ENCODE measurements around the gene CACNA1G.

DNA sequence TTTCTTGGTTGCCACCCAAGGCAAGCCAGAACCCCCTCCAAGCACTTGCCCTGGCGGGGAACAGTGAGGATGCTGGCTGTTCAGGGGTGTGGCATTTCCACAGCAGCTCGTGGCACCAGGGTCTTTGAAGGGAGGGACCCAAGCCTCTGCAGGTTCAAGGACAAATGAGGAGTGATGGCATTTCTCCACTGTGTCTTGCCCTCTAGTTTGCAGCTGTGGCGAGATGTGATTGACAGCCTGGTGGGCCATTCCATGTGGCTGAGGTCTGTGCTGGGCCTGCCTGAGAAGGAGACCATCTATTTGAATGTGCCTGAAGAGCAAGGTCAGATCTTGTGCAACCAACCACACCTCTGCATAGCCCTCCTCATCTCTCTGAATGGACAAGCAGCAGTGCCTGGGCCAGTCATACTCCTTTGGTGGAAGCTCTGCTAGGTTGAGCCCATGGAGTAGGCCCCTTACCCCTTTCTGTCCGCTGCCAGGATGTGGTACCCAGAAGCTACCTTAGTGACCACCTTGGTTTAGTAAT is 32.5 kb upstream of the CACNA1G start:
- TF ChIP-seq TAF1 (conservative IDR thresholded peaks at IDR 0.05): no peak
- TF ChIP-seq, protein P1, sequence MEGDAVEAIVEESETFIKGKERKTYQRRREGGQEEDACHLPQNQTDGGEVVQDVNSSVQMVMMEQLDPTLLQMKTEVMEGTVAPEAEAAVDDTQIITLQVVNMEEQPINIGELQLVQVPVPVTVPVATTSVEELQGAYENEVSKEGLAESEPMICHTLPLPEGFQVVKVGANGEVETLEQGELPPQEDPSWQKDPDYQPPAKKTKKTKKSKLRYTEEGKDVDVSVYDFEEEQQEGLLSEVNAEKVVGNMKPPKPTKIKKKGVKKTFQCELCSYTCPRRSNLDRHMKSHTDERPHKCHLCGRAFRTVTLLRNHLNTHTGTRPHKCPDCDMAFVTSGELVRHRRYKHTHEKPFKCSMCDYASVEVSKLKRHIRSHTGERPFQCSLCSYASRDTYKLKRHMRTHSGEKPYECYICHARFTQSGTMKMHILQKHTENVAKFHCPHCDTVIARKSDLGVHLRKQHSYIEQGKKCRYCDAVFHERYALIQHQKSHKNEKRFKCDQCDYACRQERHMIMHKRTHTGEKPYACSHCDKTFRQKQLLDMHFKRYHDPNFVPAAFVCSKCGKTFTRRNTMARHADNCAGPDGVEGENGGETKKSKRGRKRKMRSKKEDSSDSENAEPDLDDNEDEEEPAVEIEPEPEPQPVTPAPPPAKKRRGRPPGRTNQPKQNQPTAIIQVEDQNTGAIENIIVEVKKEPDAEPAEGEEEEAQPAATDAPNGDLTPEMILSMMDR (IDR thresholded peaks at IDR 0.05; ENCODE audit: low read depth, low read length, missing input control): no peak
- TF ChIP-seq YY1 (IDR thresholded peaks at IDR 0.05): no peak
- no peak for TF ChIP-seq HNF4A (conservative IDR thresholded peaks at IDR 0.05)
- TF ChIP-seq, protein P2, sequence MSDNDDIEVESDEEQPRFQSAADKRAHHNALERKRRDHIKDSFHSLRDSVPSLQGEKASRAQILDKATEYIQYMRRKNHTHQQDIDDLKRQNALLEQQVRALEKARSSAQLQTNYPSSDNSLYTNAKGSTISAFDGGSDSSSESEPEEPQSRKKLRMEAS (IDR thresholded peaks at IDR 0.05): no peak
- TF ChIP-seq GABPA (IDR thresholded peaks at IDR 0.05 in 1 of 2, conservative IDR thresholded peaks at IDR 0.05 in 1 of 2): no peak
- TF ChIP-seq FOXA1 (IDR thresholded peaks at IDR 0.05): no peak
- TF ChIP-seq RAD21 (IDR thresholded peaks at IDR 0.05): no peak
- TF ChIP-seq, protein P3, sequence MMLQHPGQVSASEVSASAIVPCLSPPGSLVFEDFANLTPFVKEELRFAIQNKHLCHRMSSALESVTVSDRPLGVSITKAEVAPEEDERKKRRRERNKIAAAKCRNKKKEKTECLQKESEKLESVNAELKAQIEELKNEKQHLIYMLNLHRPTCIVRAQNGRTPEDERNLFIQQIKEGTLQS (IDR thresholded peaks at IDR 0.05): no peak
- TF ChIP-seq RXRA (IDR thresholded peaks at IDR 0.05): no peak
- no peak for TF ChIP-seq SP1 (IDR thresholded peaks at IDR 0.05)

All from liver (tissue), 3 donors.